HG03432 (cell line): ENCODE data around the gene OR10H3.
"Not testable (repeated sequence)": the region's sequence is repeated elsewhere in the genome, so short reads cannot be mapped to it uniquely, and the experiment has no call there.

Source experiments
- ATAC-seq: cut with Tn5 transposase; IDR thresholded peaks from one replicate; pipeline ENCODE4 v1.9.1; 2021; ENCODE audit warnings: mild to moderate bottlenecking, moderate library complexity; ENCODE audit not compliant: unreplicated experiment

The OR10H3 gene

DNA sequence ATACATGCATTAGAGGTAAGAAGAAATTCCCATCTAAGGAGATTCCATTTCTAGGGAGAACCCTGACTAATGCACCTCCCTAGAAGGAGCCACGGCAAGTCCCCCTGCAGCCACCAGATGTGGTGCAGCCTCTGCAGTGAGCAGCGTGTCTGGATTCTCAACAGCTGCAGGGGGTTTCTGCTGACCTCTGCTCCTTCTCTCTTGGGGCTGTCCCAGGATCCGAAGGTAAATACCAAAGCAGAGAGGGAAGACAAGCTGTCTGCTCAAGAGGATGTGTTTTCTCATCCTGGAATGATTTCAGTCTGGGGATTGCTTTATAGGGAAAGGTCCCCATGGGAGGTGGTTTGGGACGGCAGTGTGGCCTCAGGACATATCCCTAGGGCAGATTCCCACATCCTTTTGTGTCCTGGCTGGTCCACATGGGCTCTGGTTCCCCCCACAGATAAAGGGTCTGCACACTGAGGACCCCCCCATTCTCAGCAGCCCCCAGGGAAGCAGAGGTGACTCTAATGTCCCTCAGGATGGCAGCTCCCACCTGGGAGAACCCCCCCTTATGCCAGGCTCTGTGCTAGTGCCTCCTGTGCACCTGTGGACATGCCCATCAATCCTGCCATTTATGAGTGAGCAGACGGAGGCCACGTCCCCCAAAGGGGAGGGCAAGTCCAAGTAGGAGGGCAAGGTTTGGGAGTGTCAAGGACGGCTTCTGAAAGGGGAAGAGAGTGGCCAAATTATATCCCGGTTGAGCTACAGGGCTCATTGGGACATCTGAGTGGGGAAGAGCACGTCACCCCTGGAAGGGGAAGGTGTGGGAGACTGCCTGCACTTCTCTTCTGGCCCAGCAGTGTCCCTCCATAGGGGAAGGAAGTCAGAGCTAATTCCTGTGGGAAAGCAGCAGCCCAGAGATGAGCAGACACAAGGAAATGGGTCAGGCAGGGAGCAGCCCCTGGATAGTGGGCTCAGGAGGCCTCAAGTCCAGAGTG, 39.5 kb downstream of the OR10H3 start:
- no peak for ATAC-seq

DNA sequence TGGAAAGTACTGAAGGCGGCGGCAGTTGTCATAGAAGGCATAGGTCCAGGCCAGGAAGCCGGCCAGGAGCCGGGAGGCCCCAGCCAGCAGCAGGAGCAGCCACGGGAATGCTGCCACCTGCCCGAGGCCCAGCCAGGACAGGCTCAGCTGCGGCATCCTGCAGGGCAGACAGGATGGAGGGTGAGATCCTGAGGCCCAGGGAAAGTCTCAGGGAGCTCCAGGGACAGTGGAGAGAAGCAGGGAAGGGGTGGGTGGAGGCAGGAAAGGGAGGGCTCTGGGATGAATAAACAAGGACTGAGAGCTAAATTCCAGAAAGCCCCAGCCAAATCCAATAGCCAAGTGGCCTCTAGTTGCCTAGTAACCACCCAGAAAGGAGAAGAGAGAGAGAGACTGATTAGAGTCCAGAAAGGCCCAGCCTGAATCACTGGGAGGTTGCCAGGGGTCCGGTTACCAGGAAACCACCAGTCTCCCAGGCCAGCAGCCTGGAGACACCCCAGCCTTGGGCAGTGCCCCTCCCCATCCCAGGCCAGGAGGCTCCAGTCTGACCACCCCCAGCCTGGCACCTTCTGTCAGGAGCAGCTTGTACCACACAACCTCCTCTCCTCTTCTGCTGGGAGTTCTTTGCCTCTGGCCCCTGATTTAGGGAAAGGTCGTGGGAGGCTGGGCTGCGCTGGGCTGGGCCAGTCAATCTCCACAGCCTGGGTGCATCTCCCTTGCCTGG, 42.1 kb downstream of the OR10H3 start:
- no peak for ATAC-seq

- ATAC-seq = no peak
These were observed 43.0 kb downstream of the OR10H3 start for GRCh38 chr19:15780610-15781418.

DNA sequence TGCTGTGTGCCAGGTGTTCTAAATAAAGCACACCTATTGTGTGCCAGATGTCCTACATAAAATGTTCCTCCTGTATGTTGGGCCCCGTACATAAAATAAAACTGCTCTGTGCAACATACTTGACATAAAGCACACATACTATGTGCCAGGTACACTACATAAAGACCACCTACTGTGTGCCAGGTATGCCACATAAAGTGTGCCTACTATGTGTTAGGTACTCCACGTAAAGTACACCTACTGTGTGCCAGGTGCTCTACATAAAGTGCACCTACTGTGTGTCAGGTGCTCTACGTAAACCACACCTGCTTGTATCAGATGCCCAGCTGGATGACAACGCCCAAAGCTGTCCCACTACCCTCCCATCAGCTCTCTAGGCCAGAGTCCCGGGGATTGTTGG, 43.9 kb downstream of the OR10H3 start:
- no peak for ATAC-seq

GRCh38 chr19:15782211-15782610, 44.4 kb downstream of the OR10H3 start:
- no peak for ATAC-seq

DNA sequence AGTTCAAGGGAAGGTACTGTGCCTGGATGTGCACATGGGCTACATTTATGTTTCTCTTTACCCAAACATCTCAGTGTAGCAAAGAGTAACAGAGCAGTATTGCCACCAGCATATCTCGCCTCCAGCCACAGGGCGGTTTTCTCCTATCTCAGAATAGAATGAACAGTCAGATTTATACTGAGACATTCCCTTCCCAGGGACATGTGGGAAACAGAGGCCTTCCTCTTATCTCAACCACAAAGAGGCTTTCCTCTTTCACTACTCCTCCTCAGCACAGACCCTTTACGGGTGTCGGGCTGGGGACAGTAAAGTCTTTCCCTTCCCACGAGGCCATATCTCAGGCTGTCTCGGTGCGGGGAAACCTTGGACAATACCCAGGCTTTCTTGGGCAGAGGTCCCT, 45.1 kb downstream of the OR10H3 start:
- ATAC-seq = not testable (repeated sequence)

- no peak for ATAC-seq
These were observed 49.9 kb downstream of the OR10H3 start, which contains the start of gene OR10H5 for GRCh38 chr19:15787611-15788155. Gene OR10H5, plus strand, starts transcription at chr19:15787661. Its CDS starts 6,388 bp downstream, at chr19:15794049.

DNA sequence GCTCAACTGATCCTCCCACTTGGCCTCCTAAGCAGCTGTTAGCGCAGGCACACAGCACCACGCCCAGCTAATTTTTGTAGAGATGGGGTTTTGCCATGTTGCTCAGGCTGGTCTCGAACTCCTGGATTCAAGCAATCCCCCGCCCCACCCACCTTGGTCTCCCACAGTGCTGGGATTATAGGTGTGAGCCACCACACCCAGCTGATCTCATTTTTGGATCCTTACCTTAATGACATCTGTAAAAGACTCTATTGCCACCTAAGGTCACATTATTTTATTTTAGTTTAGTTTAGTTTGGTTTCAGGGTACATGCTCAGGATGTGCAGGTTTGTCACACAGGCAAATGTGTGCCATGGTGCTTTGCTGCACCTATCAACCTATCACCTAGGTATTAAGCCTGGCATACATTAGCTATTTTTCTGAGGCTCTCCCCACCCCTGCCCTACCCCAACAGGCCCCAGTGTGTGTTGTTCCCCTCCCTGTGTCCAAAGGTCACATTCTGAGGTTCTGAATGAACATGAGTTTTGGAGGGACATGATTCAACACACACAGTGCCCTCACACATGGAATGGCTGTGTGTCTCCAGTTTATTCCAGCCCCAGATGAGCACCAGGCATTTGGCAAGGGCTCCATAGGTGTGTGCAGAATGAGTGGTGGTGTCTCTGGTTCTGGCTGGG, 50.9 kb downstream of the OR10H3 start:
- ATAC-seq = no peak

DNA sequence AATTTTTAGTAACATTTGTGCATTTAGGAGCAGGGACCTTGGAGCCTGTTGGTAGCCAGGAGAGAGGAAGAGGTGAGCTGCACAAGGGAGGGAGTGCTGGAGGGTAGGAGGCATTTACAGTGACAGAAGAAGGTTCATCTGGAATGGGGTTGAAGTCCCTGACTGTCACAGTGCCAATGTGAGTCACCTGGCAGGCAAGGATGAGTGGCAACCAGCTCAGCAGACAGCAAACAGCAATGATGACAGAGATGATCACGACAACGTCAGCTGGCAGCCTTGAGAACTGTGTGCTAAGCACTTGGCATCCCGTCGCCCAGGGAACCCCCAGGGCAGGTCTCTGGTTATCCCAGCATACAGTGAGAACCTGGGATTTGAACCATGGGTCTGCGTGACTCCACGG, 52.3 kb downstream of the OR10H3 start:
- no peak for ATAC-seq
